ENCODE data around the gene BTC.

- TF ChIP-seq AKNA (CRISPR knock-in tag; IDR thresholded peaks at IDR 0.05; ENCODE audit: borderline replicate concordance) (no peak), SMC3 (IDR thresholded peaks at IDR 0.05; ENCODE audit: low read length) (no peak)
These were observed 27.2 kb upstream of the BTC start for GRCh38 chr4:74821541-74821940.
